Vagina (tissue), 2 donors: ENCODE results near the gene ATP11C.

ENCODE experiments used
- POLR2A ChIP-seq, 2 donors: fragments of 450-650 bp; IDR thresholded peaks; one replicate each; pipeline ENCODE4 v1.6.1; 2017; ENCODE audit warnings: antibody characterized with exemption in 2 of 2, mild to moderate bottlenecking in 2 of 2, moderate library complexity in 2 of 2
- TF ChIP-seq, protein P1 (sequence below), 3 experiments: fragments of 450-650 bp in 2 of 3; fragments of 200-600 bp in 1 of 3; sonication (generic) in 1 of 3; IDR thresholded peaks; one replicate each; pipeline ENCODE4 v1.5.1; 2017 to 2019; ENCODE audit warnings: antibody characterized with exemption in 3 of 3, mild to moderate bottlenecking in 2 of 3, moderate library complexity in 2 of 3

GRCh38 chrX:139816204-139816603 lies 116.6 kb downstream of the ATP11C start:
- TF ChIP-seq, protein P1, sequence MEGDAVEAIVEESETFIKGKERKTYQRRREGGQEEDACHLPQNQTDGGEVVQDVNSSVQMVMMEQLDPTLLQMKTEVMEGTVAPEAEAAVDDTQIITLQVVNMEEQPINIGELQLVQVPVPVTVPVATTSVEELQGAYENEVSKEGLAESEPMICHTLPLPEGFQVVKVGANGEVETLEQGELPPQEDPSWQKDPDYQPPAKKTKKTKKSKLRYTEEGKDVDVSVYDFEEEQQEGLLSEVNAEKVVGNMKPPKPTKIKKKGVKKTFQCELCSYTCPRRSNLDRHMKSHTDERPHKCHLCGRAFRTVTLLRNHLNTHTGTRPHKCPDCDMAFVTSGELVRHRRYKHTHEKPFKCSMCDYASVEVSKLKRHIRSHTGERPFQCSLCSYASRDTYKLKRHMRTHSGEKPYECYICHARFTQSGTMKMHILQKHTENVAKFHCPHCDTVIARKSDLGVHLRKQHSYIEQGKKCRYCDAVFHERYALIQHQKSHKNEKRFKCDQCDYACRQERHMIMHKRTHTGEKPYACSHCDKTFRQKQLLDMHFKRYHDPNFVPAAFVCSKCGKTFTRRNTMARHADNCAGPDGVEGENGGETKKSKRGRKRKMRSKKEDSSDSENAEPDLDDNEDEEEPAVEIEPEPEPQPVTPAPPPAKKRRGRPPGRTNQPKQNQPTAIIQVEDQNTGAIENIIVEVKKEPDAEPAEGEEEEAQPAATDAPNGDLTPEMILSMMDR (IDR thresholded peaks at IDR 0.05): no peak
- no peak for TF ChIP-seq POLR2A (IDR thresholded peaks at IDR 0.05)
